OCI-M1 (cell line): Measurements from ENCODE around the gene ANKS6.

Experiments
- DNase-seq: peaks from one replicate; lab custom pipeline; 2025; lab: John Stamatoyannopoulos, UW

ANKS6 gene

DNA sequence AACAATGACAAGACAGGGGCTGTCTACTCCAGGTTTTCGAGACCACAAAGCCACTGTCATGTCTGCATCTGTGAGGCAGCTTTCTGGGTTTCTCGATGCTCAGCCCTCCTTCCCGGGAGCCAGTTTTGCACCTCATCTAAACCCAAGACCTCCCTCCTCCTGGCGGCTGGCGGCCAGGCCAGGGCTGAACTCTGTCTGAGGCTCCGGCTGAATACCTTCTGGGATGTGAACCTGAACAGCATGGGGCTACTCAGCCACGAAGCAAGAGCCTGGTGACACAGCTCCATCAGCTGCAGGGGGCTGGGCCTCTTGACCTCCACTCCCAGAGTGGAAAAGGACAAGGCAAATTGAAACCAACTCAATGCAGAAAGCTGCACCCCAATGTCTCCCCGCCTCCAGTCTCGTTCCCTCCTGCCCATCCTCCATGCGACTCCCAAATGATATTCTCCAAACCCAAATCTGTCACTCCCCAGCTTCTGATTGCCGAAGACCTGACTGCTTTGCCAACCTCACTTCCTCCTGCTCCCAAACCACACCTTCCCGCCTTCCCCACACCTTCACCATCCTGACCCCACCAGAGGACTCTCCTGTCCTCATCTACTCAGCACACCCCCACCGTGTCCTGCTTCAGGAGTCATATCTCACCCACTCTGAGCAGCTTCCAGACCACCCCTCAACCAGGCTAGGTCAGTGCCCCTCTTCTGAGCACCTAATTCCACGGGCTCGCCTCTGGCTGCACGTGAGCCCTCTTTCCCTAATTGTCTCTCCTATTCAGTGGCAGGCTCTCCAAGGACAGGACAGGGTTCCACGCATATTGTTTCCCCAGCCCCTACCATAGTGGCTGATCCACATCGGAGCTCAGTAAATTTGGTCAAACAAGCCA, 4.5 kb downstream of the ANKS6 start:
- no peak for DNase-seq

DNA sequence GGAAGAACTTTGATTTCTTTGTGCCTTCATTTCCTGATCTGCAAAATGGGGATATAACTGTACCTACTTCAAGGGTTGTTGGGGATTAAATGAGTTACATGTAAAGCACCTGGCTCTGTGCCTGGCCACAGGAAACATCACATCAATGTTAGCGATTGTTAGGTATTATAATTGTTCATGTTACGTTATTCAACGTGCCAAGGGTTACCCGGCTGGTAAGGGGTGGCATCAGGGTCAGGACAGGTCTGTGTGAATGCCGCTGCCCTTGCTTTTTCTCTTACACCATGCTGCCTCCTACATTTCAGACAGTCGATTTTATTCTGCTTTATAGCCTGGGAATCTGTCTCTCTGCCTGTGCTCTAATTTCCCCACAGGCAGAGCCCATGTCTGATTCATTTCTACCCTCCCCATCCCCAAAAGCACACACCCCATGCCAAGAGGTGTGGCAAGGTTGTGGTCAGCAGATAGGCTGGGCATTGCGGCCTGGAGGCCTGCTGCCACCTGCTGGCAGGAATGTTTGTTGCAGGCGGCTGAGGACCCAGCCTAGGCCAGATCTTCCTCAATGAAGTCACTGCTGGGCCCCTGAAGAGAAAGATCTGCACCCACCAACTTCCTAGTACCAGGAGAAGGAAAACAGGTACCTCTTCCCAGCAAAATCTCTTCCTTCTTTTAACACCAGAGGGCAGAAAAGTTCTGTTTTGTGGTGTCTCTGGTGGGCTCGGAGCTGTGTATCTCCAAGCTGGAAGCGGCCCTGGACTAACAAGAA, 5.3 kb downstream of the ANKS6 start:
- peak; percentile 85 for DNase-seq

DNA sequence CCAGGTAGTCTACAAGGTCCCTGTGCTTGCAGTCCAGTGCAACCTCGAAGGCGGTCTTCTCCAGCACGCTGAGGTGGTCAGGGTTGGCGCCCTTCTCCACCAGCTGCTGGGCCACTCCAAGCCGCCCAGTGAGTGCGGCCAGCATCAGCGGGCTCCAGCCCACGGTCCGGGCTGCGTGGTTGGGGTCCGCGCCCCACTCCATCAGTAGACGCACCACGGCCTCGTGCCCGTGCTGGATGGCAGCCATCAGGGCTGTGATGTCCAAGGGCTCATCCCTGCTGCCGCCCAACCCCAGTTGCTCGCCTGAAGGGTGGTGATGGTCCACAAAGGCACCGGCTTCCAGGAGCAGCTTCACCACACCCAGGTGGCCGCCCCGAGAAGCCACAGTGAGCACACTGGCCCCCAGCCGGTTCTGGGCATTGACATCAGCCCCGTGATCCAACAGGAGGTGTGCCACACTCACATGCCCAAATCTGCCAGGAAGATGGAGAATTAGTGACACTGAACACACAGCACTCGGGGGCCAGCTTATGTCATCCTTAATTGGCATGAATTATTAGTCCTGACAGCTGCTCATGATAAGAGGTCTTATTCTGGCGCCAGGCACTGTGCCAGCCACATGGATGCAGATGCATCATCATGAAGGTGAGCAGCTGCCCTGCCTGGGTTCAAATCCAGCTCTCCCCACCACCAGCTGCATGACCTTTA, 6.1 kb downstream of the ANKS6 start:
- no peak for DNase-seq

DNA sequence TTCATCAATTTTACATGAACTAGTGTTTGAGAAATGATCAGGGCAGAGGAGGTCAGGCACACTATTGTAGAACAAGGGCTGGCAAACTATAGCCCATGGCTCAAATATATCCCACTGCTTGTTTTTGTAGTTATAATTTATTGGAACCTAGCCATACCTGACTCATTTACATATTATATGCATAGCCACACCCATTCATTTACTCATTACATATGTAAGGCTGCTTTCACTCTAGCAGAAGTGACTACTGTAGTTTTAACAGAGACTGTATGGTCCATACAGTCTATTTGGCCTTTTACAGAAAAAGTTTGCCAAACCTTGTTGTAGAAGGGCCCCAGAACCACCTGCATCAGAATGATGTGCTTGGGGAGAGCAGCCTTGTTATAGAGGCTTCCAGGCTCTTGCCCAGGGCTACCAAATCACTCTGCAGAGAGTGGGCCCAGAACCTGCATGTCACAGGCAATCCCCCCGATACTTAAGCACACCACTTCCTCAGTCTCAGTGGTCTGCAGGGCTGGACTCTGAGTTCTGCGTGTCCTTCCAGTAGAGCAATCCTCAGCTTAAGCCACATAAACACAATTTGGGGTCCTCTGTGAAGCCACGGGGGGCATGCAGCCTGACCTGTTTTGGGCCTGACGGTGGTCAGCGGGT, 6.7 kb downstream of the ANKS6 start:
- DNase-seq, result no peak

DNA sequence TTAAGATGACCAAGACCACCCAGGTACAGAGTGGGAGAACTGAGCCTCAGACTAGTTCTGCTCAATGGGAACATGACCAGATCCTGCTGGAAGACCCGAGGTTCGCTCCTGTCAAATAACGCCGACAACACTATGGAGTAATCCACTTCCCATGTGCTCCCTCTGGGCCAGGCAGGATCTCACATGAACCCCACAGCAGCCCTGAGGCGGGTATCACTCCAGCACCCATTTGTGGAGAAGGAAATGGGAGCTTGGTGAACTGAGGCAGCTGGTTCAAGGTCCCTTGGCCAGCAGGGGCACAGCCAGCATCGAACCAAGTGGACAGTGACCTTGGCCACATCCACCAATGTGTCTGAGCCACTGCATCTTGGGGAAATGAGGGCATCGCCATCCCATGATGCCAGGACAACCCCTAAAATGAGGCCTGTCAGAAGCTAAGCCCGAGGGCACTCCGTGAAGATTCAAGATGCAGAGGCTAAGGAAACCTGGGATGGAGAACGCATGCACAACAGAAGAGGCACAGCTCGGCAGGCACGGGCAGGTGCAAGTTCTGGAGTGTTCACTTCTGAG, 8.5 kb downstream of the ANKS6 start:
- DNase-seq, result no peak

DNA sequence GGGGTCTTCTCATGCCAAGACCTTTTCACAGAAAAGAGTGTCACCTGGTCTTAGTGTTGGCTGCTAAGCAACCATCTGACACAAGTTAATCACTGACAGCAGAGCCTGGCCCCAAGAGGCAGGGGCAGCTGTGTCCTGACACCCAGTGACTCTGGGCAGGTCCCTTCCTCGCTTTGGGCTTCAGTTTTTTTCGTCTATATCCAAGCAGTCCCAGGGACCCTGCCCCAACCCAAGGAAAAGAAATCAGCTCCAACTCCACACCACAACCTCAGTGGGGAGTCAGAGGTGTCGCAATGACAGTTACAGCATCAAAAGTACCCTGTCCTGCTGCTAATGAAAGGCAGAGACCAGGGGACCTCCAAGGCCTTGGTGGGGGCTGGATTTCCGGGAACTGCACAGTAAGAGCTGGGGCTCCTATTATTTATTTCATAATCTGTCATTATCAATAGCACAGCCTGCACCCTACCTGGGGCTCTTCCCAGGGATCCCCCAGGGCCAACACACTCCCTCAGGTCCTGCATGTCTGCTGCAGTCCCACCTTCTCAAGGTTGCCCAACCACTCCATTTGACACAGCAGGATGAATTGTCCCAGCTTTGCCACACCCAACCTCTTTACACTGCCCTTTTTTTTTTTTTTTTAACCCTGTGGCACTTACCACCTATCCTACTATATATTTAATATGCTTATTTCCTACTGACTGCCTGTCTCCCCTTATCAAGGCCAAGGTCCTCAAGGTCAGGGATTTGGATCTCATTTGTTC, 9.4 kb downstream of the ANKS6 start:
- no peak for DNase-seq

DNA sequence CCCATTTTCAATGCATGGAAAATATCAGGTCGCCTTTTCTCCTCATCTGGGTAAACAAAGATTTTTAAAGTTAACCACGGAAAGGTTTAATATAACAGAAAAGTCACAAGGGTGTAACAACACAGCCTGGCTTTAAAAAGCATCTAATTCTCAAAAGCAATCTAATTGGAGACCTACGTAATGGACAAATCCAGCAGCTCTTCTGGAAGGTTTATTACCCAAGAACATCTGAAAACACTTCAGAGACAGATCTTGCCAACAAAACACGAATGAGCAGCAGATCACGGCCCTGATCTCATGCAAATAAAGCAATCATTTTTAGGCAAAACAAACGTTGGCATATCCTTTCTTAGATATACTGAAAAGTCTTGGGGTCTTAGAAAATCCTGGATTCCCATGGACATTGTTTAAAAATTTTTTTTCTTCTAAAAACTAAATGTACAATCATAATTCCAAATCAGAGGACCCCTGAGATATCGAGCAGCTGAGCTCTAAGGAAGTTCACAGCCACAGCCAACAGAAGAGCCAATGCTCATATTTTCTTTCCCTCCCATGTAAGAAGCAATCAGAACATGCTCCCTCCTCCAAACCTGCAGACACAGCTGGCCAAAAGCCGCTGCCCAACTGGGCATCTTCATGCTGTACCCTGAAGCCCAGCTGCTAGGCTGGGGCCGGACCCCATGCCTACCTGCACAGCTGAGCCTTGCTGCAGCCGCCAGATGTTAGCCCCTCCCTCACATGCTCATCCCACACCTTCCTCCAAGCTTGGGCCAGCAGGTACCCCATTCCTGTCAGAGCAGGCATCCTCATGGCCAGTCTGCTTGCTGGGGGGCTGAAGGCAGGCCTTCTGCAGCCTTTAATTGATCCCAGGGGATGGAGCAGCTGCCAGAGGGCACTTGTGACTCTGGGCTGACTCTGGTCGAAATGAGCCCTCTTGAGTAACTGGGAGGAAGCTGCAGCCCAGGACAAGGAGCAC, 11.2 kb downstream of the ANKS6 start:
- DNase-seq, result no peak

DNA sequence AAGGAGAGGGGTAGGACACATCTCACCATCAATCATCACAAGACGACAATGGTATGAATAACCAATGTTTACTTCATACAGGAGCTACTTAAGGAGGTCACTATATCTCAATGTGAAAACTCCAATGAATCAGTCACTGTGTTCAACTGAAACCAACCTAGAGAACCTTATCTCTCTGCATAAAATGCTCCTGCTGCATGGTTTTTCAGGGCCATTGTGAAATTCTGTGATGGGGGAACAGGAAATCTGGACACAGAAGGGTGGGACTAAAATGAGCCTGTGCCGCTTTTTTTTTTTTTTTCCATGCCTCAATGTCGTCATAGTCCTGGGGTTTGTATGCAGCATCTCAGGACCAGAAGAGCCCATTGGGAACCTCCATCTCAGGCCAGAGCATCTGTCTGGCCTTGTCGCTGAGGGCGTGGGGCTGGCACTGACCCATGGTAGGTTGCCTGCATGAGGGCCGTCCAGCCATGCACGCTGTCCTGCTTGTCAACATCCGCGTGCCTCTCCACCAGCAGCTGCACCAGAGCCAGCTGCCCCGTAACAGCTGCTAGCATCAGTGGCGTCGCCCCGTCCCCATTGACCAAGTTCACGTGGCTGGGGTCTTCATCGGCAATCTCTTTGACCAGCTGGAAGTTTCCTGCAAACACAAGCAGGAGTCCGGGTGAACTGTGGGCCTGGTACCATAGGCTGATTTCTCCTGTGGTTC, 12.7 kb downstream of the ANKS6 start:
- DNase-seq, result no peak

DNA sequence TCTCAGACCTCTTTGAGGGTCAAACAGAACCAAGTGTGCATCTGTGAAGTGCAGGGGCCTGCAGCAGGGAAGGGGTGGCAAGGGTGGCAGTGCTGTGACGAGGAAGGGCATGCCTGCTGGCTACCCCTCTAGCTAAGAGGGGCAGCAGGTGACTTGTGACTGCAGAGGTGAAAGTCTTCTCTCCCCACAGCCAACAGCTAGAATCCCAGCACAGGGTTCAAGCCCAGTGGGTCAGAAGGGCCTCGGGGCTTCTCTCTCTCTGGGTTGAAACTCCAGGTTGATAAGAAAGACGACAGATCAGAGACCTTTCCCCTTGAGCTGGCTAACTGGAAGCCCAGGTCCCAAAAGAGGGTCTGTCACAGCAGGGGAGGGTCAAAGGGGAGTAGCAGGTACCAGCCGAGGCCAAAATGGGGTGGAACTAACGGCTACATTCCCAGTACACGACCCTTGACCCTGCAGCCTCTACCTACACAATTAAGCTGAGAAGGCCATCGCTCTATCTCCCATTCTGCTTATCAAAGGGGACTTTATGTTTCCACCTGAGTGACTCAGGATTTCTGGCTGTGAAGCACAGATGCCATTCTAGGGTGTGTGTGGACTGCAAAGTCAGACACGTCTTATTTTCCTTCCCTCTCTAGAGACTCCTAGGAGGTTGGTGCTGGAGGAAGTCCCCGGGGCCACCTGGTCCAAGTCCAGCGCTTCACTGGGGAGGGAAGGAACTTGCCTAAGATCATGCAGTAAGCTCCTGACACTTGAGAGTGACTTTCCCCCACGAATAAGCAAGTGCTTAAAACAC, 14.6 kb downstream of the ANKS6 start:
- DNase-seq, result no peak

DNA sequence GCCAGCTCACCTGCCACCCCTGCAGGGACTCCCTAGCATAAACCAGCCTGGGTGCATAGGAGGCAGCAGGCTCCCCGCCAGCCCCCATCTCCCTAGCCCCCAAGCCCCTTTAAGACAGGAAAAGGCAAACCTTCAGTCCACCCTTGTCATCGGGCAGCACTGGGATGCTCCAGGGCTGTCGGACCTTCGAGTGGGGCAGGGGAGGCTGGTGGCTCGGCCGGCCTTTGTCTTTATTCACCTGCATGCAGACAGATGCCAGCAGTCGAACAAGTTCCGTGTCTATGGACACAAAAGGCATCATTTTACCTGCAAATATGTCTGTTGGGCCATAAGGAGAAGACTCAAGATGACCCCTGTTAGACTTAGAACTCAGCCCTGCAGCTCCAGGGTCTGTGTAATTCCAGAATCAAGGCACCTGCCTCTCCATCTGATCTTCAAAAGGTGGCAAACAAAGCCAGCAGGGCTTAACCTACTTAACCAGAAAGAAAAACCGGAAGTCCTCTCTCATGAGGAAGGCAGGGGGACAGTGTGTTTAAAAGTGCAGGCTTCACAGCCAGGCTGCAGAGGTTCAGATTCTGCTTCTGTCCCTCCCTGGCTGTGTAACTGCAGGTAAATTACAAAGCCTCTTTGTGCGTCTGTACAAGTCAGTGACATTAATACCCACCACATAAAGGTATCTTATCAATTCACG, 16.2 kb downstream of the ANKS6 start:
- no peak for DNase-seq

DNA sequence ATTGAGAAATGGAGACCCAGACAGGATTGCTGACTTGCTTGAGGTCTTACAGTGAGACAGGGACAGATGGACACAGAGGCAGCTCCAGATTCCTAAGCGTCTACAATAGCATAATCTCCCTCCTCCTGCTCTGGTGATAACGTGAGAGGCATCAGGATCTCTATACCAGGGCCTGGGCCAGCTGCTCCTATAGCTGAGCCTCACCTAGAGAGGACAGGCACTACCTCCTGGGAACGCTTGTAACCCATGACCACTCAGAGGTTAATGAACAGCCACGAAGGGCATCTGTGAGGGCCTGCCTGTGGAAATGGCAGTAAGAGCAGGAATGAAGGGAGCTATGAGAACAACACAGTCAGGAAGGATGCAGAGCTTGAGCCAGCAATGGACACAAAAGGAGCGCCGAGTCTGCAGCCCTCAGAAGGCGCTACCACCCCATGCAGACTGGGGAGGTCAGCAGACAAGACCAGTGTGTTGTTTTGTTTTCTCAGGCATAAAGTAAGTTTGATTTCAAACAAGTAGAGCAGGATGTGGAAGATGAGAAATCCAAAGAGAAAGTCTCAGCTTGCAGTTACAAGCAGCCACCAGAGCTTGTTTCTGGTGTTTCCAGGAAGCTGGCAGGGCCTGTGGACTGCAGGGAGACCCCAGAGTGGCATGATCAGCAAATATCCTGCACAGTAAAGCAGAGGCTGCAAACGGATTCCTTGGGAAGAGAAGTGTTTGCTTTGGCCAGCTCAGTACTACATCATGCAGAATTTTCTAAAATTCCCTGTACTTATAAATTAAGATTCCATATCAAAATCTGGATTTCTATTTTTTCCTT, 17.4 kb downstream of the ANKS6 start:
- DNase-seq, result no peak

DNA sequence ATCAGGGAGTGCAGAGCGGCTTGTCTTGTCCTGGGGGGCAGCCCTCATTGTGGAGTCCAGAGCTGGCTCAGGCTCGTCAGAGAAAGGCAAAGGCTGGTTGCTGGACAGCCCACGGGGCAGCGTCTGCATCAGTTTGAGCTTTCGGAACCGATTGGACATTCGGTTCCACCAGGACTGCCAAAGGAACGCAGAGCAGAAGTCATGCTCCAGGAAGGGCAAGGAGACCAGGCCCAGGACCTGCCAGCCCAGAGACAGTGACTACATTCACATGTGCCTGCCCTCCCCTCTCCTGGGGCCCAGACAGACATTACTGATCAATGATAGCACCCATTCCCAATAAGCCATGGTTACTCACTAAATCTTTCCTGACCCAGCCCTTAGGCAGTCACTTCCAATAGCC, 18.1 kb downstream of the ANKS6 start:
- no peak for DNase-seq

DNA sequence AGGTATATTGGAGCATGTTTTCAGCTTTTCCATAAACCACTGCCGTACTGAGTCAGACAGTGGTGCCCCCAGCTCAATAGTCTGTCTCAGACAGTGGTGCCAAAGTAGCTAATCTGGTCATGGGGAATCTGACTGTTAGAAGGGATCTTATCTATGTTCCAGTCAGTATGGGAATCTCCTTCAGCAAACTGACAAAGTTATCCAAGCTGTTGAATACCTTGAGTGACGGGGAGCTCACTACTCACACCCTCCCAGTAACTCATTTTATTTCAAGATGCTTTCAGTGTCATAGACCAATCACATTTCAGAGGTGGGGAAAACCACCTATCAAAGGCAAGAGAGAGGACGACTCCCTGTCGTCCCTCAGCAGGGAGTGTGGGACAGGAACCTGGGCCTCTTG, 18.7 kb downstream of the ANKS6 start:
- no peak for DNase-seq

DNA sequence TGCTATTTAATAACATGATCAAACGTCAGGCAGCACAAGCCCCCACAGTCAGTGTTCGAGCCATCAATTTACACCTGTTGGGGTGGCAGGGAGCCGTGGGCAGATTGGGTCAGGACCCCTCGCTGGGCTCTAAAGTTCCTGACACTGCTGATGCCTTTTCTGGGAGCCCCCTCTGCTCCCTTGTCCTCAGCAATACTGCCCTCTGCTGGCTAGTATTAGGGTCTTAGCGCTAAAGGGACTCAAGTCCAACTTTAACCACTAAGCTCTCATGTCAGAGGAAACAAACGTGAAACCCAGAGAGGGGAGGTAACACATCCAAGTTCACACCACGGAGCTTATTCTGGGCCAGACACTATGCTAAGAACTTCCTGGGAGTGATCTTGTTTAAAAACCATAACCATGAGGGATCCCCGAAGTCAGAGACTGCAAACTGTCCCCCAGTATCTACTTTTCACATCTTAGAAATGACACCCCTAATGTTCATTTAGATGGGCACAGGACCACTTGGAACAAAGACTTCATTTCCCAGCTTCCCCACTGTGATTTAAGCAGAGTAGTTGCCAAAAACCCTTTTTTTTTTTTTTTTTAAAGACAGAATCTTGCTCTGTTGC, 20.4 kb downstream of the ANKS6 start:
- peak; percentile 82 for DNase-seq

DNA sequence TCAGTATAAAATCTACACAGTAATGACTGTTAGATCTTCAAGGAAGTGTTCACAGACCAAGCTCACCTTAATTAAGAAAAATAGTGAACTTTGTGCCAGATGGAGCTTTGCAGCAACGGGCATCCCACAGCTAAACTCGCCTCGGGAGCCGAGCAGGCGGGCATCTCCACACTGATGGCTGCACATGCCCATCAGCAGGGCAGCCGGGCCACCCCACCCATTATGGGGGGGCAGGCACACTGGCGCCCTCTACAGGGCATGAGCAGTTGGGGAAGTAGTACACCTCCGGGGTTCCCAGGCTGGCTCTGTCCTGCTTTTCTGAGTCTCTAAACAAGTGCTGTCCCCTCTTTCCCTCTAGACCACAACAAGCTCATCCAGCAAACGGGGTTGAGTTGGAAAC, 21.6 kb downstream of the ANKS6 start:
- peak; percentile 18 for DNase-seq

DNA sequence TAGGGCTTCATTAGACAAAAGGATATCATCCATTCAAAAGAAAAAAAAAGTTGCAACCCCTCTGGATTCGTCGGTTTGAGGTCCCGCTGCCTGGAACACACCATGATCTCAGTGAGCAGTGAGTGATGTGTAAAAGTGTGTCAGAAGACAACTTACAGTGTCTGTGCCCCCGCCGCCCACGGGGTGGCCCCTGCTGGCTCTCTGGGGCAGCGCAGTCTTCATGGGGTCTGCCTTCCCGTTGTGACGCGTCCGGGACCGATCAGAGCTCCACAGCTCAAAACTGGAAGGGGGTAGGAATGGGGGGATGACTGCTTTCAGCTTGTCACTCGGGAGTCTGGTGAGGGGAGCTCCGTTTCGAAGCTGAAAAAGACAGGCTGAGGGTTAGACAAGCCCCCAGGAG, 22.6 kb downstream of the ANKS6 start:
- DNase-seq, result no peak
